Measurements from ENCODE around the gene CCDC57.

Gene CCDC57

GRCh38 chr17:82089723-82090548 lies 122.7 kb downstream of the CCDC57 start:
- DNase-seq: no peak

GRCh38 chr17:82088838-82089722 lies 123.6 kb downstream of the CCDC57 start:
- no peak for DNase-seq

GRCh38 chr17:82087961-82088837 lies 124.4 kb downstream of the CCDC57 start:
- no peak for DNase-seq

- no peak for DNase-seq
Observed at GRCh38 chr17:82086941-82087906, 125.4 kb downstream of the CCDC57 start.

- DNase-seq: no peak
Observed at GRCh38 chr17:82085931-82086764, 126.5 kb downstream of the CCDC57 start.

- DNase-seq: no peak
Observed at GRCh38 chr17:82085031-82085861, 127.4 kb downstream of the CCDC57 start.

- DNase-seq: no peak
Observed at GRCh38 chr17:82084373-82085030, 128.1 kb downstream of the CCDC57 start.

GRCh38 chr17:82083533-82084359 lies 128.9 kb downstream of the CCDC57 start:
- no peak for DNase-seq

GRCh38 chr17:82083009-82083408 lies 129.6 kb downstream of the CCDC57 start:
- no peak for DNase-seq

GRCh38 chr17:82082456-82082855 lies 130.2 kb downstream of the CCDC57 start:
- DNase-seq: no peak

- DNase-seq: no peak
Observed at GRCh38 chr17:82081966-82082365, 130.7 kb downstream of the CCDC57 start.

GRCh38 chr17:82081546-82081945 lies 131.1 kb downstream of the CCDC57 start:
- no peak for DNase-seq

- DNase-seq: no peak
Observed at GRCh38 chr17:82080789-82081464, 131.7 kb downstream of the CCDC57 start.

GRCh38 chr17:82080048-82080788 lies 132.4 kb downstream of the CCDC57 start:
- DNase-seq: no peak

GRCh38 chr17:82079001-82079677 lies 133.5 kb downstream of the CCDC57 start:
- DNase-seq: peak in 1 of 2 experiments; percentile 18

GRCh38 chr17:82078433-82078832 lies 134.2 kb downstream of the CCDC57 start:
- no peak for DNase-seq

All from NCI-H2081 (cell line).